SU-DHL-6 (cell line): ENCODE data around the gene HTR1D.

ENCODE experiments used
- CTCF ChIP-seq: fragments of 200-600 bp; sonication (generic); IDR thresholded peaks from one replicate; pipeline ENCODE4 v1.5.1; 2017; ENCODE audit warnings: antibody characterized with exemption, mild to moderate bottlenecking, low read length, moderate library complexity; ENCODE audit not compliant: insufficient read depth, poor library complexity, severe bottlenecking
- EZH2phosphoT487 ChIP-seq: fragments of 200-600 bp; sonication (generic), shearing (Covaris generic); conservative IDR thresholded peaks from 2 replicates; pipeline ENCODE4 v1.6.1; 2018; ENCODE audit warnings: mild to moderate bottlenecking, antibody characterized with exemption, low read length, moderate library complexity, mixed read lengths

GRCh38 chr1:23221107-23221506 lies 3.8 kb upstream of the HTR1D start:
- TF ChIP-seq CTCF (no peak), EZH2phosphoT487 (no peak)
